ENCODE results near the gene HERPUD1. TPM values are rescaled to one million over a fixed set of nuclear protein-coding genes. Genes with fewer than 3 reads are reported as not detected.

Gene HERPUD1
- total and polyA plus RNA-seq, 2 of the 8 experiments (the other 6 are each of a cell fraction or from before 2014, with no cell fraction given) = 23.3 to 34.7 TPM

DNA sequence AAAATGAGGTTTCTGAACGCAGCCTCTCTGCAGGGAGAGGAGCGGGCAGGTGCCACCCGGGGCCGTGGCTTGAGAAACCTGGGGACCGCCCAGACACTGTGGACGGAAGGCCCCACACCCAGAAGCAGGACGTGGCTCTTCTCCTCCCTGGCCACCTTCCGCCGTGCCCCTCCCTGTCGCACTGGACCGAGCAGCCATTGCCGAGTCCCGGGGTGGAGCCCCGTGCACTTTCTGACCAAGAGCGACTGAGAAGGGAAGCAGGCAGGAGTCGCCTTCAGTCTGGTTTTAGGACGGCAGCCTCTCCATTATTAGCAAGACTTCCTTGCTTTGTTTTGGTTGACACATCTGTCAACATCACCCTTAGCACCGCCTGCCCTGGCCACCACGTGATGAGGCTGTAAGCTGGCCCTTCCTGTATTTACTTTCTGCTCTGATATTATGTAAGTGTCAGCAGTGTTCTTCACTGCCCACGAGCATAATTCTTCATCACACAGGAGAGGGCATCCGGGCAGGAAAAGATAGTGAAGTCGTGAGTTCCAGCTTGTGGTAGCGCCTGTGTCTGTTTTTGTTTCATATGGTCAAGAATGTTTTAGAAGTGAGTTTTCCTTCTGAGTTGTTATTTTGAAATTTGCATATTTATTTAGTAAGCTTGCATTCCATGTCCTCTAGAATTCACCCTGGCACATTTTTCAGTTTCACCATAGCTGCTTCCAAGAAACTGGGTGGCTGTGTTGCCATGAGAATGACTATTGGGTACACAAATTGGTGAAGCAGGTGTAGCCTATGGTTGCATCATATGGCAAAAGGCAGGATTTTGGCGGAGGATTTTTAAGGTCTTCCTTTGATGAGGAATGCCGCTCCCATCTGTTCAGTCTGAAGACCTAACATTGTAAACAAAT lies 1.0 kb downstream of the HERPUD1 start (continued):
- peak in 1 of 2 experiments; percentile 41; a peak in 1 of 3 replicates for TF ChIP-seq POLR2A (IDR thresholded peaks at IDR 0.05; ENCODE audit: control extremely low read depth in 1 of 2, low read depth in 2 of 2, low read length in 2 of 2)
- no peak for TF ChIP-seq RBBP5 (IDR thresholded peaks at IDR 0.05; ENCODE audit: borderline replicate concordance, low read depth, low read length)
- no peak for TF ChIP-seq KDM5A (IDR thresholded peaks at IDR 0.05; ENCODE audit: low read length)
- TF ChIP-seq SIRT6 (IDR thresholded peaks at IDR 0.05; ENCODE audit: low read length) = no peak
